ENCODE measurements around the gene ZFYVE19.

DNA sequence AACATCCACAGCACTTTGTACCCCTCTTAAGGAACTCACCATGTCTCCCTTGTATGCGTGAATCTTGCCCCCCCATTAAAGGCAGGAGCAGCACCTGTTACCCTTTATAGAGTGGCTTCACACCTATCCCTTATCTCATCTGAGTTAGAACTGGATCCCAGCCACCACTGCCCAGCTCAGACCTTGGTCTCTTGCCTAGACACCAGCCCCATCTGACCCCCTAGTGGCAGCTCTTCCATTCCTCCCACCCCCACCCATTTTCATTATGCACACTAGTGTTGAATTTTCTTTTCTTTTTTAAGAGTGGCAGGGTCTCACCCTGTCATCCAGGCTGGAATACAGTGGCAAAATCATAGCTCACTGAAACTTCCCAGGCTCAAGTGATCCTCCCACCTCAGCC is 3.2 kb upstream of the ZFYVE19 start:
- TF ChIP-seq CTCF (IDR thresholded peaks at IDR 0.05; ENCODE audit: low read depth, low read length) (no peak), MAX (IDR thresholded peaks at IDR 0.05; ENCODE audit: low read depth, low read length) (no peak), POLR2A (IDR thresholded peaks at IDR 0.05; ENCODE audit: extremely low read depth, insufficient read length) (no peak)
